ENCODE measurements around the gene EGFLAM.
"Not testable (repeated sequence)": the region's sequence is repeated elsewhere in the genome, so short reads cannot be mapped to it uniquely, and the experiment has no call there.

EGFLAM gene

GRCh38 chr5:38408446-38409198 is 150.3 kb downstream of the EGFLAM start:
- Histone ChIP-seq H3K4me3 (ENCODE audit: low read depth, low read length) (no peak overlapping the region), H3K27me3 (no peaks in the 10 kb centered on the region), H3K9me3 (no peaks in the 10 kb centered on the region), H3K36me3 (no peaks in the 10 kb centered on the region), H3K4me1 (no peaks in the 10 kb centered on the region)
- no peak for DNase-seq
- no peak for TF ChIP-seq CTCF (IDR thresholded peaks at IDR 0.05; ENCODE audit: low read depth, low read length)

- Histone ChIP-seq H3K27me3 (no peaks in the 10 kb centered on the region), H3K9me3 (no peaks in the 10 kb centered on the region), H3K36me3 (no peaks in the 10 kb centered on the region), H3K4me3 (ENCODE audit: low read depth, low read length) (no peak overlapping the region), H3K4me1 (no peaks in the 10 kb centered on the region)
- no peak for TF ChIP-seq CTCF (IDR thresholded peaks at IDR 0.05; ENCODE audit: low read depth, low read length)
- DNase-seq = no peak
Measured at GRCh38 chr5:38410304-38410990, 152.1 kb downstream of the EGFLAM start.

- Histone ChIP-seq H3K36me3 (no peaks in the 10 kb centered on the region), H3K4me3 (ENCODE audit: low read depth, low read length) (no peak overlapping the region), H3K27me3 (no peaks in the 10 kb centered on the region), H3K4me1 (no peaks in the 10 kb centered on the region), H3K9me3 (no peaks in the 10 kb centered on the region)
- DNase-seq = no peak
- no peak for TF ChIP-seq CTCF (IDR thresholded peaks at IDR 0.05; ENCODE audit: low read depth, low read length)
Measured at GRCh38 chr5:38413696-38414095, 155.3 kb downstream of the EGFLAM start.

- no peak overlapping the region for H3K4me3 ChIP-seq (ENCODE audit: low read depth, low read length)
- DNase-seq = no peak
Measured at GRCh38 chr5:38414348-38414747, 156.0 kb downstream of the EGFLAM start.

GRCh38 chr5:38415772-38416171 is 157.4 kb downstream of the EGFLAM start:
- DNase-seq; H3K36me3 ChIP-seq; H3K4me1 ChIP-seq; H3K27me3 ChIP-seq; H3K9me3 ChIP-seq; H3K4me3 ChIP-seq (ENCODE audit: low read depth, low read length): not testable (repeated sequence)

More at GRCh38 chr5:38414348-38414747, 156.0 kb downstream of the EGFLAM start:
- Histone ChIP-seq H3K36me3 (no peaks in the 10 kb centered on the region), H3K27me3 (no peaks in the 10 kb centered on the region), H3K9me3 (no peaks in the 10 kb centered on the region), H3K4me1 (no peaks in the 10 kb centered on the region)
- no peak for TF ChIP-seq CTCF (IDR thresholded peaks at IDR 0.05; ENCODE audit: low read depth, low read length)

GRCh38 chr5:38417658-38418017 is 159.3 kb downstream of the EGFLAM start:
- H3K4me1 ChIP-seq = no peaks in the 10 kb centered on the region
- no peaks in the 10 kb centered on the region for H3K27me3 ChIP-seq
- no peaks in the 10 kb centered on the region for H3K9me3 ChIP-seq
- no peak for TF ChIP-seq CTCF (IDR thresholded peaks at IDR 0.05; ENCODE audit: low read depth, low read length)
- no peak overlapping the region for H3K4me3 ChIP-seq (ENCODE audit: low read depth, low read length)
- H3K36me3 ChIP-seq = no peaks in the 10 kb centered on the region
- DNase-seq = no peak
